NB4 (cell line): Measurements from ENCODE around the gene TMEM253.

ENCODE experiments used
- CTCF ChIP-seq: IDR thresholded peaks from one replicate; pipeline ENCODE4 v1.5.1; 2012; ENCODE audit warnings: low read depth, low read length
- MAX ChIP-seq: IDR thresholded peaks from 2 replicates; pipeline ENCODE4 v1.6.1; 2011; ENCODE audit warnings: low read depth, low read length
- MYC ChIP-seq: IDR thresholded peaks from 2 replicates; pipeline ENCODE4 v1.6.1; 2011; ENCODE audit warnings: low read depth, low read length
- POLR2A ChIP-seq: IDR thresholded peaks from 2 replicates; pipeline ENCODE4 v1.6.1; 2011; ENCODE audit warnings: mild to moderate bottlenecking; ENCODE audit not compliant: insufficient read length; ENCODE audit errors: extremely low read depth

DNA sequence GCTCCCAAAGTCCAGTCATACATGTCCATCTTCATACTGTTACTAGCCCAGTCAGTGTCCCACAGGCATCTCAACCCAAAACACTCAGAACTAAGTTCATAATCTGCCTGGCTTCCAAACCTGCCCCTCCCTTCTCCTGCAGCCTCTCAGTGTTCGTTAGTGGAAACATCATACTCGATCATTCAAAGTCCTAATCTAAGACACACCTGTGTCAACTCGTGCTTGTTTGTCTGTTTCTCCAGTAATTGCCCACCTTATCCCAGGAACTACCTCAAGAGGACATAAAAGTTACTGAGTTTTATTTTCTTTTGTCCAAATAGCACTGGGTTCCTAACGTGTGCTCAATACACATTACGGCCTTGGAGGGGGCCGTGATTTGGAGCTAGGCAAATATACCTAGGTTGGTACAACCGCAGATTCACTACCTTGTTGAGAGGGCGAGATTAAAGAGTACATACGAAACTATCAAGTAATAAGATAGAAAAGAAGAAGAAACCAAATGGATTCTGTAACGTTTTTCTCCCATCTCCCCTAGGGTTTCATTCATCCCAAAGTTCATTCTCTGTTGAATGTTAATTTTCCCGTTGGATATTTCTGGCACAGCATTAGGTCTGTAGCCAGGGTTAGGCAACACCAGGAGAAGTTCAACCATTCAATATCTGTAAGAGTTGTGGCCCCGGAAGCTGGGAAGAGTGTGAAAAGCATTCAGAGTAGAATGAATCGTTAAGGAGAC, 40.1 kb upstream of the TMEM253 start:
- TF ChIP-seq CTCF (no peak), POLR2A (no peak), MAX (no peak), MYC (no peak)
